ENCODE results near the gene PSMD14.
"Not testable (repeated sequence)": the region's sequence is repeated elsewhere in the genome, so short reads cannot be mapped to it uniquely, and the experiment has no call there.

Gene PSMD14

DNA sequence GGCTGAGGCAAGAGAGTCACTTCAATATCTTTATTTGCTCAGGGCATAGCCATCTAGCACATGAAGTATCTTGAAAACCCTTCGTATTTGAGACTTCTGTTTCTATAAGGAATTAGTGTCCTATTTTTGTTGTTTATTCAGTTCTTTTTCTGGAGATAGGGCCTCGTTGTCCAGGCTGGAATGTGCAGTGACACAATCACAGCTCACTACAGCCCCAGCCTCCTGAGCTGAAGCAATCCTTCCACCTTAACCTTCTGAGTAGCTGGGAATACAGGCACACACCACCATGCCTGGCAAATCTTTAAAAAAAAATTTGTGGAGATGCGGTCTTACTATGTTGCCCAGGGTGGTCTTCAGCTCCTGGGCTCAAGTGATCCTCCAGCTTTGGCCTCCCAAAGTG, 50.6 kb downstream of the PSMD14 start:
- H3K4me1 ChIP-seq (ENCODE audit: low read depth, poor library complexity, severe bottlenecking), result peaks cover 28% of the 10 kb centered on the region
- TF ChIP-seq, protein P1, sequence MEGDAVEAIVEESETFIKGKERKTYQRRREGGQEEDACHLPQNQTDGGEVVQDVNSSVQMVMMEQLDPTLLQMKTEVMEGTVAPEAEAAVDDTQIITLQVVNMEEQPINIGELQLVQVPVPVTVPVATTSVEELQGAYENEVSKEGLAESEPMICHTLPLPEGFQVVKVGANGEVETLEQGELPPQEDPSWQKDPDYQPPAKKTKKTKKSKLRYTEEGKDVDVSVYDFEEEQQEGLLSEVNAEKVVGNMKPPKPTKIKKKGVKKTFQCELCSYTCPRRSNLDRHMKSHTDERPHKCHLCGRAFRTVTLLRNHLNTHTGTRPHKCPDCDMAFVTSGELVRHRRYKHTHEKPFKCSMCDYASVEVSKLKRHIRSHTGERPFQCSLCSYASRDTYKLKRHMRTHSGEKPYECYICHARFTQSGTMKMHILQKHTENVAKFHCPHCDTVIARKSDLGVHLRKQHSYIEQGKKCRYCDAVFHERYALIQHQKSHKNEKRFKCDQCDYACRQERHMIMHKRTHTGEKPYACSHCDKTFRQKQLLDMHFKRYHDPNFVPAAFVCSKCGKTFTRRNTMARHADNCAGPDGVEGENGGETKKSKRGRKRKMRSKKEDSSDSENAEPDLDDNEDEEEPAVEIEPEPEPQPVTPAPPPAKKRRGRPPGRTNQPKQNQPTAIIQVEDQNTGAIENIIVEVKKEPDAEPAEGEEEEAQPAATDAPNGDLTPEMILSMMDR (conservative IDR thresholded peaks at IDR 0.05; ENCODE audit: low read depth, low read length), result no peak
- H3K27ac ChIP-seq, result no peak overlapping the region
- no peak overlapping the region for H3K4me2 ChIP-seq
- H2AFZ ChIP-seq (ENCODE audit: low read depth), result no peak overlapping the region
- H3K36me3 ChIP-seq (ENCODE audit: insufficient read depth), result no peaks in the 10 kb centered on the region
- no peak overlapping the region for H3K9ac ChIP-seq
- peaks cover 2% of the 10 kb centered on the region; the same call in 1 of the 2 replicates for H4K20me1 ChIP-seq (ENCODE audit: insufficient read depth)
- H3K27me3 ChIP-seq (ENCODE audit: insufficient read depth, low read depth), result no peaks in the 10 kb centered on the region
- peaks cover 79% of the 10 kb centered on the region for H3K79me2 ChIP-seq (ENCODE audit: insufficient read depth, low read depth)
- no peak overlapping the region for H3K4me3 ChIP-seq (IDR thresholded peaks at IDR 0.05; ENCODE audit: insufficient read depth, low read depth, low read length)

DNA sequence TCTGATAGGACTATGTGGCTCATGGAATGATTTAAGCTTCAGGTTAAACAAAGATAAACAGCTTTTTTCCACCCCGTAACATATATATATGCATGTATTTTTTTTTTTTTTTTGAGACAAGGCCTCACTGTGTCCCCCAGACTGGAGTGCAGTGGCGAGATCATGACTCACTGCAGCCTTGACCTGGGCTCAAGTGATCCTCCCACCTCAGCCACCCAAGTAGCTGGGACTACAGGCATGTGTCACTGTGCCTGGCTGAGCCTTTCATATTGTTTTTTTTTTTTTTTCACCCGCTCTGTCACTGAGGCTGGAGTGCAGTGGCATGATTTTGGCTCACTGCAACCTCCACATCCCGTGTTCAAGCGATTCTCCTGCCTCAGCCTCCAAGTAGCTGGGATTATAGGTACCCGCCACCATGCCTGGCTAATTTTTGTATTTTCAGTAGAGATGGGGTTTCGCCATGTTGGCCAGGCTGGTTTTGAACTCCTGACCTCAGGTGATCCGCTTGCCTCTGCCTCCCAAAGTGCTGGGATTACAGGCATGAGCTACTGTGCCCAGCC, 52.0 kb downstream of the PSMD14 start:
- H3K9ac ChIP-seq; H4K20me1 ChIP-seq (ENCODE audit: insufficient read depth); H3K4me2 ChIP-seq; H2AFZ ChIP-seq (ENCODE audit: low read depth); H3K36me3 ChIP-seq (ENCODE audit: insufficient read depth); H3K4me3 ChIP-seq (IDR thresholded peaks at IDR 0.05; ENCODE audit: insufficient read depth, low read depth, low read length); H3K27ac ChIP-seq; H3K27me3 ChIP-seq (ENCODE audit: insufficient read depth, low read depth): not testable (repeated sequence)
- Histone ChIP-seq H3K4me1 (ENCODE audit: low read depth, poor library complexity, severe bottlenecking) (peaks cover 25% of the 10 kb centered on the region), H3K79me2 (ENCODE audit: insufficient read depth, low read depth) (peaks cover 73% of the 10 kb centered on the region)

DNA sequence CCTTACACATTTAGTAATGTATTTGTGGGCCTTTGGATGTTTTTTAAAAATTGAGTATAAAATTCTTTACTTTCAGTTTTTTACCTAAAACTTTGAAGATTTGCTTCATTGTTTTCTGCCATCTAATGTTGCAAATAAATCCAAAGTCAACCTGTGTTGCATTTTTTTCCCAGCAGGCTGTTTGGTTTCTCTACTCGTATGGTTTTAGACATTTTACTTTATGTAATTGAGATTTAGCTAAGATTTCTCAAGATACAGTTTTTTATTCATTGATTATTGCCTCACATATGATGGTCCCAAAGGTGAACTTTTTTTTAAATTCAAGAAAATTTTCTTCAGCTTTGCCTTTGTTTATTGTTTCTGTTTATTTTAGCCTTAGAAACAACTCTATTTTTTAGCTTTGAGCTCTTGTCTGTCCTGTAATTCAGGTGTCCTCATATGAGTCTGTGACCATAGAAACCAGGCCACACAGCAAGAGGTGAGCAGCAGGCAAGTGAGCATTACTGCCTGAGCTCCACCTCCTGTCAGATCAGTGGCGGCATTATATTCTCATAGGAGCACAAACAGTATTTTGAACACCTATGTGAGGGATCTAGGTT, 54.4 kb downstream of the PSMD14 start:
- H4K20me1 ChIP-seq (ENCODE audit: insufficient read depth), result no peaks in the 10 kb centered on the region; the same call in 1 of the 2 replicates
- no peak overlapping the region for H3K4me3 ChIP-seq (IDR thresholded peaks at IDR 0.05; ENCODE audit: insufficient read depth, low read depth, low read length)
- no peak overlapping the region for H2AFZ ChIP-seq (ENCODE audit: low read depth)
- TF ChIP-seq, protein P1 (conservative IDR thresholded peaks at IDR 0.05; ENCODE audit: low read depth, low read length), result no peak
- H3K27ac ChIP-seq, result no peak overlapping the region
- H3K9ac ChIP-seq, result no peak overlapping the region
- H3K27me3 ChIP-seq (ENCODE audit: insufficient read depth, low read depth), result no peaks in the 10 kb centered on the region
- no peak overlapping the region for H3K4me2 ChIP-seq
- peaks cover 64% of the 10 kb centered on the region for H3K79me2 ChIP-seq (ENCODE audit: insufficient read depth, low read depth)
- H3K36me3 ChIP-seq (ENCODE audit: insufficient read depth), result no peaks in the 10 kb centered on the region
- peaks cover 20% of the 10 kb centered on the region for H3K4me1 ChIP-seq (ENCODE audit: low read depth, poor library complexity, severe bottlenecking)

DNA sequence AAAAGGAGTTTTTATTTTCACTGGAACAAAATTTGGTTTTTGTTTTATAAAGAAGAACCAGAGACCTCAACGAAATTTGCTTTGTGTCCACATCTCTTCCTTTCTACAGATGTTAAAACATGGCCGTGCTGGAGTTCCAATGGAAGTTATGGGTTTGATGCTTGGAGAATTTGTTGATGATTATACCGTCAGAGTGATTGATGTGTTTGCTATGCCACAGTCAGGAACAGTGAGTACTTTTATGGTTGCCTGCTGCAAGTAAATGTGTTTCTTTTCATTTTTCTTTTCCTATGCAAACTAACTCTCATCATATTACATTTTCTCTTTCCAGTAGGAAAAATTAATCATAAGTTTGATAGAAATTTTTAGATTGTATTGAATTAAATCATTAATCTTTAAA, 59.5 kb downstream of the PSMD14 start:
- Histone ChIP-seq H3K4me2 (no peak overlapping the region), H3K27ac (no peak overlapping the region), H3K27me3 (ENCODE audit: insufficient read depth, low read depth) (no peaks in the 10 kb centered on the region), H3K36me3 (ENCODE audit: insufficient read depth) (0 out of 2 replicates have a peak, but pooled peaks cover 4% of the 10 kb centered on the region), H3K4me1 (ENCODE audit: low read depth, poor library complexity, severe bottlenecking) (peaks cover 11% of the 10 kb centered on the region), H3K9ac (no peak overlapping the region), H2AFZ (ENCODE audit: low read depth) (no peak overlapping the region), H4K20me1 (ENCODE audit: insufficient read depth) (no peaks in the 10 kb centered on the region; the same call in 1 of the 2 replicates), H3K4me3 (IDR thresholded peaks at IDR 0.05; ENCODE audit: insufficient read depth, low read depth, low read length) (no peak overlapping the region), H3K79me2 (ENCODE audit: insufficient read depth, low read depth) (peaks cover 19% of the 10 kb centered on the region; the same call in 1 of the 2 replicates)
- TF ChIP-seq, protein P1 (conservative IDR thresholded peaks at IDR 0.05; ENCODE audit: low read depth, low read length), result no peak

DNA sequence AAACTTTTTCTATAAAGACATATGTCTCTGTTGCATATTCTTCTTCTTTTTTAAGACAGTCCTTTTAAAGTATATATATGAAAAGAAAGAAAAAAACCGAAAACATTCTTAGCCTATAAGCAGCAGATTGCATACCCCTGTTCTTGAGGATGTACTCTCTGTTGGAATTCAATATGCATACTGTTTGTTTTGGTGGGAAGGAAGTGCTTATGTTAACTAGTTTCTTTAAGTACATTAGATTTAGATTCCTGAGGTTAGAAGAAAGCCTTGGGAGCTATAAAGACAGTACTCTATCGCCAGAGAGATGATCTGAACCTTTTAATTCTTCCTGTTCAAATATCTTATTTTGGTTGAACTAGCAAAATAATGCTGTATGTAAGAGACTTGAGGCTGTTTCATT, 61.1 kb downstream of the PSMD14 start:
- Histone ChIP-seq H3K4me3 (IDR thresholded peaks at IDR 0.05; ENCODE audit: insufficient read depth, low read depth, low read length) (no peak overlapping the region), H3K9ac (no peak overlapping the region), H3K36me3 (ENCODE audit: insufficient read depth) (0 out of 2 replicates have a peak, but pooled peaks cover 4% of the 10 kb centered on the region), H3K4me1 (ENCODE audit: low read depth, poor library complexity, severe bottlenecking) (peaks cover 7% of the 10 kb centered on the region), H3K27me3 (ENCODE audit: insufficient read depth, low read depth) (no peaks in the 10 kb centered on the region), H4K20me1 (ENCODE audit: insufficient read depth) (no peaks in the 10 kb centered on the region), H3K4me2 (no peak overlapping the region), H2AFZ (ENCODE audit: low read depth) (no peak overlapping the region), H3K27ac (no peak overlapping the region), H3K79me2 (ENCODE audit: insufficient read depth, low read depth) (0 out of 2 replicates have a peak, but pooled peaks cover 6% of the 10 kb centered on the region)
- TF ChIP-seq, protein P1 (conservative IDR thresholded peaks at IDR 0.05; ENCODE audit: low read depth, low read length), result no peak
